Measurements from ENCODE around the gene BICDL2. TPM values are rescaled to one million over a fixed set of nuclear protein-coding genes. Genes with fewer than 3 reads are reported as not detected.

Gene BICDL2
- polyA plus RNA-seq, 2 of the 4 experiments (the other 2 are of a cell fraction) = not detected

GRCh38 chr16:3010510-3010909 is 26.2 kb downstream of the BICDL2 start:
- WGBS (ENCODE audit: missing lambda C conversion rate) = 93% methylated on average over 7 of the region's 8 CpGs
- ChIA-PET CTCF (interaction anchor here (0.9 to 14.8 kb wide), 4 partner anchors 10 to 40 kb away, joined by 3 to 214 read pairs (median 58); partner anchors contain the start of genes CLDN6, HCFC1R1, THOC6 and TNFRSF12A), POLR2A (interaction anchor here (3.7 kb wide), 1 partner anchor 11 kb away, joined by 31 read pairs; the partner anchor contains the start of gene TNFRSF12A)
- Histone ChIP-seq H3K4me1 (peaks cover 20% of the 10 kb centered on the region), H3K9me3 (no peaks in the 10 kb centered on the region), H3K4me3 (no peak overlapping the region), H3K27ac (no peak overlapping the region), H3K4me2 (no peak overlapping the region)
- FAIRE-seq (no peak), ATAC-seq (no peak), DNase-seq (ENCODE audit: low read depth in 1 of 2, low spot score in 1 of 2) (no peak)
- TF ChIP-seq CHD4 (IDR thresholded peaks at IDR 0.05; ENCODE audit: borderline replicate concordance) (no peak), BCL3 (IDR thresholded peaks at IDR 0.05) (no peak), POLR2A (IDR thresholded peaks at IDR 0.05; ENCODE audit: low read length) (no peak), FOSL2 (IDR thresholded peaks at IDR 0.05) (no peak), FOSL2 (CRISPR knock-in tag; IDR thresholded peaks at IDR 0.05) (no peak), MYC (IDR thresholded peaks at IDR 0.05; ENCODE audit: borderline replicate concordance, low read length) (no peak), PBX3 (IDR thresholded peaks at IDR 0.05) (no peak), TFCP2L1 (CRISPR knock-in tag; IDR thresholded peaks at IDR 0.05) (no peak), RFX5 (IDR thresholded peaks at IDR 0.05) (no peak), EHF (CRISPR knock-in tag; IDR thresholded peaks at IDR 0.05) (no peak), CTCF (IDR thresholded peaks at IDR 0.05) (no peak), TP53 (CRISPR knock-in tag; IDR thresholded peaks at IDR 0.05) (no peak), NFE2L2 (conservative IDR thresholded peaks at IDR 0.05; ENCODE audit: low read length) (no peak), HES2 (IDR thresholded peaks at IDR 0.05) (no peak), BHLHE40 (IDR thresholded peaks at IDR 0.05; ENCODE audit: low read depth, low read length) (no peak), CBX2 (IDR thresholded peaks at IDR 0.05; ENCODE audit: borderline replicate concordance, low read depth) (no peak)
- TF ChIP-seq, protein P1, sequence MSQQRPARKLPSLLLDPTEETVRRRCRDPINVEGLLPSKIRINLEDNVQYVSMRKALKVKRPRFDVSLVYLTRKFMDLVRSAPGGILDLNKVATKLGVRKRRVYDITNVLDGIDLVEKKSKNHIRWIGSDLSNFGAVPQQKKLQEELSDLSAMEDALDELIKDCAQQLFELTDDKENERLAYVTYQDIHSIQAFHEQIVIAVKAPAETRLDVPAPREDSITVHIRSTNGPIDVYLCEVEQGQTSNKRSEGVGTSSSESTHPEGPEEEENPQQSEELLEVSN (IDR thresholded peaks at IDR 0.05; ENCODE audit: borderline replicate concordance, low read depth) = no peak

- FAIRE-seq (no peak), ATAC-seq (no peak), DNase-seq (ENCODE audit: low read depth in 1 of 2, low spot score in 1 of 2) (no peak)
- no peaks in the 10 kb centered on the region for H3K9me3 ChIP-seq
- no peak overlapping the region for H3K4me2 ChIP-seq
- H3K4me1 ChIP-seq = peaks cover 23% of the 10 kb centered on the region
- POLR2A ChIA-PET = interaction anchor here (3.7 kb wide), 1 partner anchor 11 kb away, joined by 31 read pairs; the partner anchor contains the start of gene TNFRSF12A
- H3K27ac ChIP-seq = 0 out of 6 replicates have a peak overlapping the region, but pooled peaks of 1 of the 2 experiments have one; percentile 1
- WGBS (ENCODE audit: missing lambda C conversion rate) = 86% methylated on average over 19 of the region's 21 CpGs
- no peak overlapping the region for H3K4me3 ChIP-seq
- CTCF ChIA-PET = interaction anchor here (0.9 to 14.8 kb wide), 5 partner anchors 11 to 83 kb away, joined by 3 to 214 read pairs (median 3); partner anchors contain the start of genes CLDN6, HCFC1R1, THOC6 and TNFRSF12A
- TF ChIP-seq, protein P2, sequence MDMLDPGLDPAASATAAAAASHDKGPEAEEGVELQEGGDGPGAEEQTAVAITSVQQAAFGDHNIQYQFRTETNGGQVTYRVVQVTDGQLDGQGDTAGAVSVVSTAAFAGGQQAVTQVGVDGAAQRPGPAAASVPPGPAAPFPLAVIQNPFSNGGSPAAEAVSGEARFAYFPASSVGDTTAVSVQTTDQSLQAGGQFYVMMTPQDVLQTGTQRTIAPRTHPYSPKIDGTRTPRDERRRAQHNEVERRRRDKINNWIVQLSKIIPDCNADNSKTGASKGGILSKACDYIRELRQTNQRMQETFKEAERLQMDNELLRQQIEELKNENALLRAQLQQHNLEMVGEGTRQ (IDR thresholded peaks at IDR 0.05) = no peak
- TF ChIP-seq NFE2L2 (conservative IDR thresholded peaks at IDR 0.05; ENCODE audit: low read length) = no peak
- no peak for TF ChIP-seq FOSB (CRISPR knock-in tag; IDR thresholded peaks at IDR 0.05)
- no peak for TF ChIP-seq RAD21 (conservative IDR thresholded peaks at IDR 0.05 in 1 of 2, IDR thresholded peaks at IDR 0.05 in 1 of 2)
- no peak for TF ChIP-seq ESRRA (IDR thresholded peaks at IDR 0.05; ENCODE audit: borderline replicate concordance, low read length)
- no peak for TF ChIP-seq CBX8 (IDR thresholded peaks at IDR 0.05)
- TF ChIP-seq NR3C1 (IDR thresholded peaks at IDR 0.05) = no peak
- TF ChIP-seq MAZ (IDR thresholded peaks at IDR 0.05; ENCODE audit: borderline replicate concordance, low read depth, low read length) = no peak
- TF ChIP-seq EP300 (IDR thresholded peaks at IDR 0.05) = no peak
- no peak for TF ChIP-seq POLR2A (IDR thresholded peaks at IDR 0.05; ENCODE audit: low read length)
- TF ChIP-seq ELK1 (IDR thresholded peaks at IDR 0.05; ENCODE audit: low read depth, low read length) = no peak
- TF ChIP-seq GATA3 (IDR thresholded peaks at IDR 0.05; ENCODE audit: borderline replicate concordance) = no peak
- no peak for TF ChIP-seq HES2 (IDR thresholded peaks at IDR 0.05)
- no peak for TF ChIP-seq RARB (CRISPR knock-in tag; IDR thresholded peaks at IDR 0.05)
- no peak for TF ChIP-seq CHD4 (IDR thresholded peaks at IDR 0.05; ENCODE audit: borderline replicate concordance)
- TF ChIP-seq HDAC2 (IDR thresholded peaks at IDR 0.05) = no peak
- no peak for TF ChIP-seq ZNF302 (CRISPR knock-in tag; IDR thresholded peaks at IDR 0.05)
These were observed 27.0 kb downstream of the BICDL2 start for GRCh38 chr16:3009568-3010390.
